NCI-H345 treated with DMSO at 0.1 percent for 48 hours (cell line): ENCODE measurements around the gene SLC2A6.
"Not testable (repeated sequence)": the region's sequence is repeated elsewhere in the genome, so short reads cannot be mapped to it uniquely, and the experiment has no call there.

ENCODE experiments used
- DNase-seq: peaks from one replicate; lab custom pipeline; 2025; ENCODE audit not compliant: unreplicated experiment; lab: John Stamatoyannopoulos, UW

SLC2A6 gene

DNA sequence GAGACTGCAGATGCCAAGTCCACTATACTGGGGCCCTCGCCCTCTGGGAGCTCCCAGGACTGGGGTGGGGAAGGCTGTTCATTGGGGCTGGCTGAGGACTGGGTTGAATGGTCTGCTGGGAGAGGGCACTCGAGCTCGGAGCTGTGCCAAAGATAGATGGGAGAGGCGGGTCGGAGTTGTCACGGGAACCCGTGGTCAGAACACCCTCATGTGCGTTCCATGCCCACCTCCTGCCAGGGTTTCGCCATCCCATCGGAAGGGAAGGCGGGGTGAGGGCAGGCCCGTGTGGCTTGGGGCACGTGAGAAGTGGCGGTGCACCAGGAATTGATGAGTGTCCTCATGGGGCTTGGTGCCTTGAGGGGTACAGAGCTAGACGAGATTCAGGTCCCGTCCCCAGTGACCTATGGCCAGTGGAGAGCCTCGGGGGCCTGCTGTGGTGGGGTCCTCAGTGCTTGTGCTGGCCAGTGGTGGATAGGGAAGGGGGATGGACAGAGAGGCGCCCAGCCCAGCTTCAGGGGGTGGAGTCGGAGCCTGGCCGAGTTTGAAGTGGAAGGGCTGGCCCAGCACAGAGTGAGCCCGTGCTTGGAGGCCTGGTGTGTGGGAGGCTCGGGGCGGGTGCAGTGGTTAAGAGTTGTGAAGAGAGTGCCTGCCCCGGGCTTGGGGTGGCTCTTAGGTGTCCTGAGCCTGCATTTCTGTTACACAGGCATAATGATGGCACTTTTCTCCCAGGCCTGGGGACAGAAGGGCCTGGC, 14.9 kb downstream of the SLC2A6 start:
- no peak for DNase-seq

DNA sequence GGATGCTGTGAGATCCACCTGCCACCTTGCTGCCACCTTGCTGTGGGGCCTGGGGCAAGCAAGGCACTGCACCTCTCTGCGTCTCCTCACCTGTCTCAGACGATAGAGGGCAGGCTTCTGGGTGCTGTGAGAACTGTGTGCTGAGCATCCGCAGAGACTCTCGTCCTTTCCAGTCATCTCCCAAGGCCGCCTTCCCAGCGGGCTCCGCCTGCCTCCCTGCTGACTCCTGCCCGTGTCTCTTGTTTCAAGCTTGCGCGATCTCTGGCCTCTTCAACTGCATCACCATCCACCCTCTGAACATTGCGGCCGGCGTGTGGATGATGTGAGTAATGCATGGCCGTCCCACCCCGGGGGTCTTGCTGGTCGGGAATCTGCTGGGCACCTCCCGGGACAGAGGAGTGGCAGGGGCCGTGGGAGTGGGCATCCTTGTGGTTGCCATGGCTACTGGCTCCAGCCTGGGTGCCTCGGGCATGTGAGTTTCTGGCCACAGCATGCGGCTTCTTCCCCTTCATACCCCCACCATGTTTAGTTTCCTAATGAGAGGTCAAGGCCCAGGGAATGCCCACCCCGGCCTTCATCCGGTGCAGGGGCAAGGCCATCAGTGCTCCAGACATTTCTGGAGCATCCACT, 15.6 kb downstream of the SLC2A6 start:
- no peak for DNase-seq

DNA sequence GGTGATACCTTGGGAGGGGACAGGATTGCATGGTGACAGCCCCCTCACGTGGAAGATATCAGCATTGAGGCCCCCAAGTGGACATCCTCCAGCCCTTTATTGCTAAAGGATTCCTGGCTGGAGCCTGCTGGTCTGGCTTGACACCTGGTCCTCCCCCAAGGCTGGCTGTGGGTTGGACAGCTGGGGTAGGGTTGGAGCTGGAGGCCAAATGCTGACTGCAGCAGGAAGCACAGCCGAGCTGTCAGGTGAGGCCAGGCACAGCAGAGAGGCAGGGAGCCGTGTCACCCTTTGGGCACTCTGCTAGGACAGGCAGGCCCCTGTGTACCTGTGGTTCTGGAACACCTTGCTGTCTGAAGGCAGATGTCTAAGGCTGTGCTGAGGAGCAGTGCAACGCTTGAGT, 16.9 kb downstream of the SLC2A6 start:
- no peak for DNase-seq

DNA sequence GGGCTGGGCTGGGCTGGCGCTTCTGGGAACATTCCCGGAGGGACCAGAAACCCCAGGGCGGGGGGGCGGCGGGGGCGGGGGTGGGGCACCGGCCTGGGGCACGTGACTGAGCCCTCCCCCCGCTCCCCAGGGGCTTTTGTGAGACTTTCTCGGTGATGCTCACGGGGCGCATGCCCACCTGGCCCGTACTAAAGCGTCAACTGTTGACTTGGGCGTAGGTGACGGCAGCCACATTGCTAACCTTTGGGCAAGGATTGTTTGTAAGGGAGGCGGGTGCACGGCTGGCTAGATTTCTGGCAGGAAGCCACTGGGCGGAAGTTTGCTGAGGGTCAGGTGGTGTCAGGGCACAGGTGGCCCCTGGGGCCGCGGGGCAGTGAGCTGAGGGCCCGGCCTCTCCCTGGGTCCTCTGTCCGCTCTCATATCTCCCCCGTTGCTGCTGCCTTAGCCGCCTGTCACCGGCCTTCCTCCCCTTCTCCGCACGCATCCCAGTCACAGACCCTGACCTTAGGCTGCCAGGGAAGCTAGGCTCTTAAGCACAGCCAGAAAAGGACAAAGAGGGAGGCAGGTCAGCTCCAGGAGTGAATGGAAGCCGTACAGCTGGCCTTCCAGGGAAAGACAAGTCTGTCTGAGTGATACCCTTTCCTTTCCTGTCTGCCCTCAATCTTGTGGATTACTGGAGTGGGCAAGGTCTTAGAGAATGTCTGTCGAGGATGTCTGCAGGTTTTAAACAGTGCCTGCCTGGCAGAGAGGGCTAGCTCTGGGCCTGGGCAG, 18.3 kb downstream of the SLC2A6 start:
- DNase-seq = peak; percentile 82

DNA sequence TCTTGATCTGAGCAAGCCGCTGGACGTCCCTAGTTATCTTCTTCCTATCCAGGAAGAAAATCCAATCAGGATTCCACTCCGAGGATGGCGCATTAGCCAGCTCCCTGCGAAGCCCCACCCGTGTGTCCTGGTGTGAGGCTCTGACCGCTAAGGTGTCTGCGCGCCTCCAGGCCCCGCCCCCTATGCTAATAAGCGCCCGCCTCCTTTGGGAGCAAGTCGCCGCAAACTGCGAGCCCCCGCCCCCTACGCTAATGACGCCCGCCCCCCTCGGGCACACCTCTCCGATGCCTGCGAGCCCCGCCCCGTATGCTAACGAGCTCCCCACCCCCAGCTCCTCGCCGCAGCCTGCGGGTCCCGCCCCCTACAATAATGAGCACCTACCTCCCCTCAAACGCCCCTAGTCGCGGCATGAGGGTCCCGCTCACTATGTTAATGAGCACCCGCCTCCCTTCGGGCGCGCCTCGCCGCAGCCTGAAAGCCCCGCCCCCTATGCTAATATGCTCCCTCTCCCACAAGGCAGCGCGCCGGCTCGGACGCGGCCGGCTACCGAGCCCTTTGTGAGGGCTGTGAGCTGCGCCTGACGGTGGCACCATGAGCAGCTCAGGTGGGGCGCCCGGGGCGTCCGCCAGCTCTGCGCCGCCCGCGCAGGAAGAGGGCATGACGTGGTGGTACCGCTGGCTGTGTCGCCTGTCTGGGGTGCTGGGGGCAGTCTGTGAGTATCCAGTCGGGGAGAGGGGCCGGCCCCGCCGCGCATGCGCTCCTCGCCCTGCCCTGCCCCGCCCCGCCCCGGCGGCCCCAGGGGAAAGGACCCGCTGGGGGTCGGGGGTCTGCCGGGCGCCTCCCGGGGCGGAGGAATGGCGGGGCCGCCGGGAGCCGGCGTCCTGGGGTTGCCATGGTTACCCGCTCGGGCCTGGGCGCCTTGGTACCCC, 19.2 kb downstream of the SLC2A6 start, which contains the start of gene CACFD1:
Gene CACFD1, plus strand, starts transcription at position 503 of the 929 bp plus-strand sequence. Its CDS starts 89 bp downstream, at position 592.
- peak; percentile 91 for DNase-seq

DNA sequence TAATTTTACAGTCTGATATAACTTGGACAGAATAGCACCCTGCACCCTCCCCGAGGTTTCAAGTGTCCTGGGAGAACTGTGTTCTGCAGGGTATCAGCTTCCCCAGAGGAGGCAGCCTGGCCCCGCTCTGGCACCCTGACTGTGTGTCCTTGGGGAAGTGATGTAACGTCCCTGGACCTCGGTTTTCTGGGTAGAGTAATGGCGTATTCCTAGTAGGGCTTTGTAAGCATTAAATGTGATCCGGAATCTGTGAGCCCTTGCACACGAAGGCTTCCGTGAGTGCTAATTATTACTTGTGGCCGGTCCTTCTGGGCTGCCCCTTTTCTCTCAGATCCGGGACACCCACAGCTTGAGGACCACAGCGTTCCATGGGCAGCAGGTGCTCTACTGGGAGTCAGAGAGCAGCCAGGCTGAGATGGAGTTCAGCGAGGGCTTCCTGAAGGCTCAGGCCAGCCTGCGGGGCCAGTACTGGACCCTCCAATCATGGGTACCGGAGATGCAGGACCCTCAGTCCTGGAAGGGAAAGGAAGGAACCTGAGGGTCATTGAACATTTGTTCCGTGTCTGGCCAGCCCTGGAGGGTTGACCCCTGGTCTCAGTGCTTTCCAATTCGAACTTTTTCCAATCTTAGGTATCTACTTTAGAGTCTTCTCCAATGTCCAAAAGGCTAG, 20.1 kb downstream of the SLC2A6 start:
- no peak for DNase-seq

DNA sequence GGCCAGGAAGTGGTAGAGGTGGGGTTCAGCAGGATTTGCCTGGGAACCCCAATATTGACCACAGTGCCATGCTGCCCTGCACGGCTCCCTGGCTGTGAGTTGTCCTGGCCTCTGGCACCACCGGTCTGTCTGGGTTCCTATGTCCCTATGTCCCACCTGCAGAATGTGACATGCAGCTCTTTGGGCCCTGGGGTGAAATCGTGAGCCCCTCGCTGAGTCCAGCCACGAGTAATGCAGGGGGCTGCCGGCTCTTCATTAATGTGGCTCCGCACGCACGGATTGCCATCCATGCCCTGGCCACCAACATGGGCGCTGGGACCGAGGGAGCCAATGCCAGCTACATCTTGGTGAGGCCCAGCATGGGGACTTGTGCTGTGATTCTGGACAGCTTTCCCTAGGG, 21.2 kb downstream of the SLC2A6 start:
- DNase-seq = no peak

DNA sequence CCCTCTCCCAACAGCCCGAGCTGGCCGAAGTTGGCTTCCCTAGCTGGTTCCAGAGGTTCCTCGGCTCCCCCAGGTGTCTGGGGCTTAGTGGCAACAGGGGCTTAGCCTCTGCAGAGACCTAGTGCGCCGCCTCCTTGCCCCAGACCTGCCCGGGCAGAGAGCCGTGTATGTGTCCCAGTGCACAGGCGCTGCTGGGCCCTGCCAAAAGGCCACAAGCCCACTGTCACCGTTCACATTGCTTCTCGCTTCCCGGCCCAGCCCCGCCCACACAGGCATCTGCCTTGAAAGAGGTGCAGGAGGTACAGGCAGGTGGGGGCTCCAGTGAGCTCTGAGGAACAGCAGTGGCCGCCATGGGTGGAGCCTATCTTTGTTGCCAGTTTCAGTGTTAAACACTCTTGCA, 21.7 kb downstream of the SLC2A6 start:
- no peak for DNase-seq

DNA sequence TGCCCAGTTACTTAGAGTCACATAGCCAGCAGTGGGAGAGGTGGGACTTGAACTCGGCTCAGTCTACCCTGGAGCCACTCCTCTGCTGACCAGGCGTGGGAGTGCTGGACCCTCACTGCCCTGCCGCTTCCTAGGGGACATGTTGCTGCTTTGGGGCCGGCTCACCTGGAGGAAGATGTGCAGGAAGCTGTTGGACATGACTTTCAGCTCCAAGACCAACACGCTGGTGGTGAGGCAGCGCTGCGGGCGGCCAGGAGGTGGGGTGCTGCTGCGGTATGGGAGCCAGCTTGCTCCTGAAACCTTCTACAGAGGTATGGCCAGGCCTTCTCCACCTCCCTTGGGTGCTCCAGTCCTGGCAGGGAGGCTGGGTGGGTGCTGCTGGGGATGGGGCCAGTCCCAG, 22.5 kb downstream of the SLC2A6 start:
- no peak for DNase-seq

DNA sequence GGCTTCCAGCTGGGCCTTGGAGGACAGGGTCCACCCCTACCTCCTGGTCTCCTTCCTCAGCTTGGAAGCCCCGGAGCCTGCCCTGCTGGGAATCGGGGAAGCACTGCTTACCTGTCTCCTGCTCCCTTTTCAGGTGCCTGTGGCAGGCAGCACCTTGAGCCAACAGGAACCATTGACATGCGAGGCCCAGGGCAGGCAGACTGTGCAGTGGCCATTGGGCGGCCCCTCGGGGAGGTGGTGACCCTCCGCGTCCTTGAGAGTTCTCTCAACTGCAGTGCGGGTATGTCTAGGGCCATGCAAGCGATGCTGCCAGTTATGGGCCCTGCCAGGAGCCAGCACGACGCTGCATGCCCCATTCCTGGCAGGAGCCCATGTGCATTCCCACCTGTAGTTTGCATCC, 23.0 kb downstream of the SLC2A6 start:
- no peak for DNase-seq

DNA sequence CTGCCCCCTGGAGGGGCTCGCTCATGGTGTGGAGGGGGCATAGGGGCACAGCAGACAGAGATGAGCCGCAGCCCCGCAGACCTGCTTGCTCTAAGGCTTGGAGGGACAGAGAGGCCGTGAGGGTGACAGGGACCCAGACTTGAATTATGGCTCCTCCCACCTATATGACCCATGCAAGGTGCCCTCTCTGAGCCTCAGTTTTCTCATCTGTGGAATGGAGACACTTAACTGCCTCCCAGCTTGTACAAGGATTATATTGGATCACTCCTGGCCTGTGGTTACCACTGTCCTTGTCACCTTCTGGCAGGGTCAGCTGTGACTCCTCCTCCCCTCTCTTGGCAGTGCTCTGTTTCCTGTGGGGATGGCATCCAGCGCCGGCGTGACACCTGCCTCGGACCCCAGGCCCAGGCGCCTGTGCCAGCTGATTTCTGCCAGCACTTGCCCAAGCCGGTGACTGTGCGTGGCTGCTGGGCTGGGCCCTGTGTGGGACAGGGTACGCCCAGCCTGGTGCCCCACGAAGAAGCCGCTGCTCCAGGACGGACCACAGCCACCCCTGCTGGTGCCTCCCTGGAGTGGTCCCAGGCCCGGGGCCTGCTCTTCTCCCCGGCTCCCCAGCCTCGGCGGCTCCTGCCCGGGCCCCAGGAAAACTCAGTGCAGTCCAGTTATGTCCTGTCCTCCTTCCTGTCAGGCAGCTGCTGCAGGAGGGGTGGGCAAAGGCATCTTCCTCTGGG, 23.8 kb downstream of the SLC2A6 start:
- no peak for DNase-seq

DNA sequence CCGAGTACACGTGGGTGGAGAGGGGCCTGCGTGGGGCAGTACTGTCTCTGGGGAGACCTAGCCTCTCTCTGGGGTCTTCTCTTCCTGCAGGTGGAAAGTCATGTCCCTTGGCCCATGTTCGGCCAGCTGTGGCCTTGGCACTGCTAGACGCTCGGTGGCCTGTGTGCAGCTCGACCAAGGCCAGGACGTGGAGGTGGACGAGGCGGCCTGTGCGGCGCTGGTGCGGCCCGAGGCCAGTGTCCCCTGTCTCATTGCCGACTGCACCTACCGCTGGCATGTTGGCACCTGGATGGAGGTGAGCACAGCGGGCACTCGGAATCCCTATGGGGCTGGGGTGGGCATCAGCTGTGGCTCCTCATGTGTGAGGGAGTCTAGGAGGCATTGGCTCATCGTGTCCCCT, 24.6 kb downstream of the SLC2A6 start:
- DNase-seq = no peak

DNA sequence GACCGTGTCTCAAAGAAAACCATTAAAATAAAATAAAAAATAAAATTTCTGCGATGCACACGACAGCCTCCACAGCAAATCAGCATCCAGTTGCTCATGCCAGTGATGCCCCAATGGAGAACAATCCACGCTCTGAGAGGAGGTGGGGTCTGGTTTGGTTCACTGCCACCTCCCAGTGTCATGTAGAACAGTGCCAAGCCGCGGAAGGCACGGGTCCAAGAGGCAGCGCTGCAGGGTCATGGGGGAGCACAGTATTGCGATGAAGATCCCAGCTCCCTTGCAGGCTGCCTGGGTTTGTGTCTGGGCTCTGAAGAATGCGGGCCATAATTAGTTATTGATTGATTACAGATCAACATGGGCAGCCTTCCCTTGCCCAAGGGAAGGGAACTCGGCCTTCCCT, 25.2 kb downstream of the SLC2A6 start:
- no peak for DNase-seq

DNA sequence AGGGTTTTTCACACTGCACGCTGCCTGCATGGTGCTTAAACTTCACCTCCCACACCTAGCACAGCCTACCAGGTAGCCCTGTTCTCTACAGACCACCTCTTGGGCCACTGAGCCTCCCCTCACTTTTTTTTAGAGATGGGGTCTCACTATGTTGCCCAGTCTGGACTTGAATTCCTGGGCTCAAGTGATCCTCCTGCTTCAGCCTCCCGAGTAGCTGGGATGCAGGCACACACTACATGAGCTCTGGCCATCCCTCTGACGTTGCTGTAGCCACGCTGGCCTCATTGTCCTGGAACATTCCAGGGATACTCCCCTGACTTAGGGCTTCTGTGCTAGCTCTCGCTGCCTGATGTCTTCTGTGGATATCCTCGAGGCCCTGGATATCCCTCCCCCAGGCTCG, 26.3 kb downstream of the SLC2A6 start:
- DNase-seq = no peak

DNA sequence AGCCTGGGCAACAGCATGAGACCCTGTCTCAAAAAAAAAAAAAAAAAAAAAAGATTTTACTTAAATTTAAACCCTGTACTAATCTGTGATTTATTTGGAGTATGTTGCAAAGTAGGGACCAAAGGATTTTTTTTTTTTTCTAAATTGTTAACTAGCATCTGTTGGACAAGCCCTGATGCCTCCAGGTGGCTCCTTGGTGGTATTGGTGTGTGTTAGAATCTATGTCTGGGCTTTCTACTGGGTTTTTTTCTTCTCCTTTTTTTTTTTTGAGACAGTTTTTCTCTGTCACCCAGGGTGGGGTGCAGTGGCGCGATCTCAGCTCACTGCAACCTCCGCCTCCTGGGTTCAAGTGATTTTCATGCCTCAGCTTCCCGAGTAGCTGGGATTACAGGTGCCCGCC, 27.0 kb downstream of the SLC2A6 start:
- not testable (repeated sequence) for DNase-seq

DNA sequence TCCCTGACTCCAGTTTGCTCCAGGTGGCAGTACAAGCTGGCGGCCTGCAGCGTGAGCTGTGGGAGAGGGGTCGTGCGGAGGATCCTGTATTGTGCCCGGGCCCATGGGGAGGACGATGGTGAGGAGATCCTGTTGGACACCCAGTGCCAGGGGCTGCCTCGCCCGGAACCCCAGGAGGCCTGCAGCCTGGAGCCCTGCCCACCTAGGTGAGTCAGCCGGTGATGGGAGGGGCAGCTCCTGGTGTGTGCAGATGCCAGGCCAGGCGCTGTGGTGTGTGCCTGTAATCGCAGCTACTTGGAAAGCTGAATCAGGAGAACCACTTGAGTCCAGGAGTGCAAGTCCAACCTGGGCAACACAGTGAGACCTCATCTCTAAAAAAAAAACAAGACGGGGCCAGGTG, 29.1 kb downstream of the SLC2A6 start:
- no peak for DNase-seq

DNA sequence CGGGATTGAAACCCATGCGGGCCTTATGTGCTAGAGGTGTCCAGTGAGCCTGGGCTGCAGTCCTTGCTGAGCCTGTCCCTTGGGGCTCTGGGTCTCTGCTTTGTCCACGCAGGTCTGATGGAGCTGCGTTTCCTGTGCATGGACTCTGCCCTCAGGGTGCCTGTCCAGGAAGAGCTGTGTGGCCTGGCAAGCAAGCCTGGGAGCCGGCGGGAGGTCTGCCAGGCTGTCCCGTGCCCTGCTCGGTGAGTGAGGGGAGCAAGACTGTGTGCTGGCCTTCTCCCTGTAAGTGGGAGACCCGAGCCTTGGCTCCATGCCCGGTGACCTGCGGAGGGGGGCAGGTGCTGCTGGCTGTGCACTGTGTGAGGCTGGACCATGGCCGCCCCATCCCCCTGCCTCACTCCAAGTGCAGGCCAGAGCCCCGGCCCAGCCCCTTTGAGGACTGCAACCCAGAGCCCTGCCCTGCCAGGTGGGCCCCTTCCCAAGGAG, 30.4 kb downstream of the SLC2A6 start:
- no peak for DNase-seq

DNA sequence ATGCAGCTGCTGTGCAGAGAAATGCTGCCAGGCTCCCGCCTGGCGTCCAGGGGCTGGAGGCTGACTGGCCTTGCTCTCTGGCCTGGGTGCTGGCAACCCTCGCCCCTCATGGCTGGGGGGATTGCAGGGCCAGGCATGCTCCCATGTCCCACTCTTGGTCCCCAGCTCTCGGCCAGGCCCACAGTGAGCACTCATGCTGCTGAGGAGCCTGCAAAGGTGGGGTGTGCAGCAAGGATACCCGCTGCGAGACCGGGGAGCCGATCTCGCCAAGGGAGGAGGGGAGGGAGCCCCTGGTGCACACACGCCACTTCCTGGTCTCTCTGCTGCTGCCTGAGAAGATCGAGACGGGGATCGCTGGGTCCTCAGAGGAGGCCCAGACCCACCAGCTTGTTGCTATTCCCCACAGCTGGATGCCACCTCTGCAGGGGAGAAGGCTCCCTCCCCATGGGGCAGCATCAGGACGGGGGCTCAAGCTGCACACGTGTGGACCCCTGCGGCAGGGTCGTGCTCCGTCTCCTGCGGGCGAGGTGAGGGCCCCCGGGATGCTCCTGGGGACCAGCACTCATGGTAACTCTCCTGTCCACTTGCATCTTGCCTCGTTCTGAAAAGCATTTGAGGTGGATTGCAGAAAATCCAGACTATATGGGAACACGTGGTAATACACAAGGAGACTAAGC, 33.5 kb downstream of the SLC2A6 start:
- no peak for DNase-seq

DNA sequence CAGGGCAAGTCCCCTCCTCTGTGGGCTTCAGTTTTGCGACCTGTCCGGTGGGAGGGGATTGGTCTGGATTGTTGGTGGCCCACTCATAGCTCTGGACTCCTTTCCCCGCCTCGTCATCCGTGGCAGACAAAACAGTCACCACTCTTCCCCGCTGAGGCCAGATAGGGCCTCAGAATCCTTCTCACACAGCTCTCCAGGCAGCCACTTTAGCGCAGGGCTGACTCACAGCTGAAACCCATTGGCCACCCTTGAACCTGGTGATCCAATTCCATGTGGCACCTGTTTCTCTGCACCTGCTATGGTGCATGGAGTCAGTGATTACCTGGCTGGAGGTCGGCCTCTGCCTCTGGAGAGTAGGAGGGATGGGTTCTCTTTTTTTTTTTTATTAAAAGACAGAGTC, 34.9 kb downstream of the SLC2A6 start:
- DNase-seq = peak; percentile 52
